NOMO-1 treated with dmso at 0.1 percent for 144 hours (cell line): ENCODE results near the gene RUSF1.
"Not testable (repeated sequence)": the region's sequence is repeated elsewhere in the genome, so short reads cannot be mapped to it uniquely, and the experiment has no call there.

Source experiments
- DNase-seq: peaks from one replicate; lab custom pipeline; 2025; ENCODE audit not compliant: unreplicated experiment; lab: John Stamatoyannopoulos, UW

Gene RUSF1

DNA sequence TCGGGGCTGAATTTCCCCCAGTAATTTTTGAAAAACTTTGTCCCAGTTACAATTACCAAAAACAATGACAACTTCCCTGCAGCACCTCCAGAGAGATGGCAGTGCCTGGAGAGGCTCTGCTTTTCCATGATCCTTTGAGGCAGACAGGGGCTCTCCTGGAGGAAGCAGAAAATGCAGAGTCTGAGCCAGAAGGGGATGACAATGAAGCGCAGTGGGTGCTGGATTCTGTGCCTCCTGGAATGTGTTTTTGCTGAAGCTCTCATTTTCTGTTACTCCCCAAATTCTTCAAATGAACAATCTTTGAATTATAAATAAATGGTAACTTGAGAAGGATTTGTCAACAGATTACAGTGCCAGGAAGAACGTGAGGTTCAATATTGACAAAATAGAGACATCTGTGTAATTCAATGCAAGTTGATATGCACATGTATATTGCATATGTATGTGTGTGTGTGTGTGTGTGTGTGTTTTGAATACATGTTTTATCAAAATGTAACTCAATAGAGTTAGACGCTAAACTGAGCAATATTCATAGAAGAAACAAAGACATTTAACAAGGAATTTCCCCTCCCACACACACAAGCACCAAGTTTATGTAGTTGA is 9.7 kb upstream of the RUSF1 start:
- no peak for DNase-seq

DNA sequence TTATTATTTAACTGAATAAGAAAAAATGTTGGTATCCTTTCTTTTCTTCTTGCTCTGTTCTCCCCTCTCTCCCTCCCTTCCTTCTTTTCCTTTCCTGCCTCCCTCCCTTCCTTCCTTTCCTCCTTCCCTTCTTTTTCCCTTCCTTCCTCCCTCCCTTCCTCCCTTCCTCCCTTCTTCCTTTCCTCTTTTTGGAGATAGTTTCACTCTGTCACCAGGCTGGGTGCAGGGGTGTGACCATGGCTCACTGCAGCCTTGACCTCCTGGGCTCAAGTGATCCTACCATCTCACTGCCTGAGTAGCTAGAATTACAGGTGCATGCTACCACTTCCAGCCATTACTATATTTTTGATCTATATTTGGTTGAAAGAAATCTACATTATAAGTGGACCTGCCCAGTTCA is 5.7 kb upstream of the RUSF1 start:
- no peak for DNase-seq

DNA sequence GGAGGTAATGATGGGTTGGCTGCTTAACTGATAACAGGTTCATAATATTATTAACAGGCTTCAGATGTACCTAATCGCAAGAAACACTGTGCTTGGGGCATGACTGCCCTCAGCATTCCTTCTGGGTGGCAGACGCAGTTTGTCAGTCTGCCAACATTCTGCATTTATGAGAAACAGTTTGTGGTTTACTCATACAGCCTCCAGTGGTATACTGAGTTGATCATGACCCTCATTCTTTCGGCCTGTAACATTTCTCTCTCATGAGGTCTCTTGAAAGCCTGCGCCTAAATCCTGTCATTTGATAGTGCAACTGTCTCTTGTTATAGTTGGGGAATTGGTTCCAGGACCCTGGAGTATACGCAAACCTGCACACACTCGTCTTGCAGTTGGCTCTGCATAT is 4.9 kb upstream of the RUSF1 start:
- DNase-seq: no peak

DNA sequence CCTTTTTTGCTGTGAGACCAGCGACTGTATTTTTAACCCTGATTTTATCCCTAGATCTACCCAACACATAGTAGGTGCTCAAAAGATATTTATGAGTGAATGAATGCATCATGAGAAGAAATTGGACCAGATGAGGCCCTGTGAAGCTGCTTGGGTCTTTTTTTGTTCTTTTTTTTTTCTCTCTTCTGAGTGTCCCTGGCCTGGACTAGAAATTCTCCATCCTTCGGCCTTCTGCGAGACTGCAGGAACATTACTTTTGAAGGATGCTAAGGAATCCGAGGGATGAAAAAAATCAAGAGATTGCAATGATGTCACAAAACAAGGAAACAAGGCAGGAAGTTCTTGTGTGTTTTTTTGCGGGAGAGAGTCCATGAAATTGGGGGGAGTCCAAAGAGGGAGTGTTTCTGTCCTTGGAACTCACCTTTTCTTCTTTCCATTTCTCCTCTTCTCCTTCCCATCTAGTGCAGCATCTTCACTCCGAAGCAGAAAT is 560 bp upstream of the RUSF1 start:
- DNase-seq: no peak

DNA sequence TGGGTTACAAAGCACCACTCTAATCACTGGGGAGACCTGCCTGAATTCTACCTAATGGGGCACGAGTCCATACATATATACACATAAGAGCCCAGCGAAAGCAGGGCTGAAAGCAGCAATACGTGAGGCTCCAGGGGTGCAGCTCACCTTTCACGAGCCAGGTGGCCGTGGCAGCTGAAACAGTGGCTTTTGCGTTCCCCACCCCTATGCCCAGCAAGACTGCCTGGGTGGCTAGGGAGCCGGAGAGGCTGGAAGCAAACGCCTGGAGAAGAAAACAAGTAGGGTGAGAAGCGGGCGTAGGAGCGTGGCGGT is 618 bp downstream of the RUSF1 start:
- DNase-seq: no peak

DNA sequence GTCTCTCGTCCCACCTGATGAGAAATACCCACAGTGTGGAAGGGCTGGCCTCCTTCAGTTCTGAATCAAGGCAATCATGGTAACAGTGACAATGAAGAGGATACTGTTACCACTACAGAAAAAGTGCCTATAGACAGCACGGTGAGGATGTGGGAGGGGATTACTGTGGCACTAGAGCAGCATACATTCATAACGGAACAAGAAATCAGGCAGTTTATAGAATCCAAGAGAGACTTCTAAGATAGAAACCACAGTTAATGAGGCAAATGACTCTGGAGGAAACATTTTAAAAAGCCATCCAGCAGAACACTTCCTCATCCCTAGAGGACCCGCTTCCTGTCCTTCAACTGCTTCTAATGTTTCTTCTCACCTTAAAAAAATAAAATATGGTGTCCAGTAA is 2.7 kb downstream of the RUSF1 start:
- no peak for DNase-seq

DNA sequence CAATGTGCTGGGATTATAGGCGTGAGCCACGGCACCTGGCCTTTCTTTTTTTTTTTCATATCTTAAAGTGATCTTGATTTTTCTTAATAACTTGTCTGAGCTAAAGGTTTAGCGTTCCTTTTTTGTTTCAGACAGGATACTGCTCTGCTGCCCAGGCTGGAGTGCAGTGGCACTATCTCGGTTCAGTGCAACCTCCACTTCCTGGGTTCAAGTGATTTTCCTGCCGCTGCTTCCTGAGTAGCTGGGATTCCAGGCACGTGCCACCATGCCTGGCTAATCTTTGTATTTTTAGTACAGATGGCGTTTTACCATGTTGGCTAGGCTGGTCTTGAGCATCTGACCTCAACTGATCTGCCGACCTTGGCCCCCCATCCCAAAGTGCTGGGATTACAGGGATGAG is 4.0 kb downstream of the RUSF1 start:
- DNase-seq: no peak

DNA sequence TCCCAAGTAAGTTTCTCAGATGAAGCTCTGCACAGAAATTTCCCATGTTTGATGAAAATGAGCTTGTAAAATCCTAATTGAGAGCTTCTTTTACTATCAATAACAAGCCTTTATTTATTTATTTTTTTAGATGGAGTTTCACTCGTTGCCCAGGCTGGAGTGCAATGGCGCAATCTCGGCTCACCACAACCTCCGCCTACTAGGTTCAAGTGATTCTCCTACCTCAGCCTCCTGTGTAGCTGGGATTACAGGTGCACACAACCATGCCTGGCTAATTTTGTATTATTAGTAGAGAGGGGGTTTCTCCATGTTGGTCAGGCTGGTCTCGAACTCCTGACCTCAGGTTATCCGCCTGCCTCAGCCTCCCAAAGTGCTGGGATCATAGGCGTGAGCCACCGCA is 4.6 kb downstream of the RUSF1 start:
- not testable (repeated sequence) for DNase-seq

DNA sequence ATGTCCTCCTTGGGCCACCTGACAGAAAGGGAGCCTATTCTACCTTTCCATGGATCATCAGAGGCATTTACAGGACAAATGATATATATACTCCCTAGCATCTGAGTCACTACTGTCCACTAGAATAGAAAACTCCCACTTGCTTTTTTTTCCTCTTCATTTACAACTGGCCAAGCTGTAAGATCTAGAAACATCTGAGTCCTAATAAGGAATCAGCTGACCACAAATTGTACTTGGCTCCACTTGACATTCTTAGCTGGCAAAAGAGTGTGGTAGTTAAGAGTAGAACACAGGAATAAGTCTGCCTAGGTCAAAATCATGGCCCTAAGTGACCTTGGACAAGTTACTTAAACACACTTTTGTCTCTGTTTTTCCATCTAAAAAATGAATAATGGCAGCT is 5.2 kb downstream of the RUSF1 start:
- DNase-seq: no peak

DNA sequence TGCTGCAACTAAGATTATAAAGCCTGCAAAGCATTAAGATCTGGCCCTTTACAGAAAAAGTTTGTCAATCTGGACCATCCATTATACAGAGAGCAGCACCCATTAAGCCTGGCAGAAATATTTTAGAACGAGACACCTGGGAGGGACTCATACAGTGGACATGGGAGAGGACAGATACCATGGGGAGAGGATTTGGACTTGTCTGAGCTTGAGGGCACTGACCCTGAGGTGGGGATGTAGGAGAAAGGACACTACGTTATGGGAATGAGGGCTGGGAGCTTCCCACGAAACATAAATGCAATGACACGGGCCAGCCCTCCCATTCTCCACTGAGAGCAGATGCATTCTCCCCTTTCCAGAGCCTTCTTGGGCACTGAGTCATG is 6.2 kb downstream of the RUSF1 start:
- DNase-seq: no peak

DNA sequence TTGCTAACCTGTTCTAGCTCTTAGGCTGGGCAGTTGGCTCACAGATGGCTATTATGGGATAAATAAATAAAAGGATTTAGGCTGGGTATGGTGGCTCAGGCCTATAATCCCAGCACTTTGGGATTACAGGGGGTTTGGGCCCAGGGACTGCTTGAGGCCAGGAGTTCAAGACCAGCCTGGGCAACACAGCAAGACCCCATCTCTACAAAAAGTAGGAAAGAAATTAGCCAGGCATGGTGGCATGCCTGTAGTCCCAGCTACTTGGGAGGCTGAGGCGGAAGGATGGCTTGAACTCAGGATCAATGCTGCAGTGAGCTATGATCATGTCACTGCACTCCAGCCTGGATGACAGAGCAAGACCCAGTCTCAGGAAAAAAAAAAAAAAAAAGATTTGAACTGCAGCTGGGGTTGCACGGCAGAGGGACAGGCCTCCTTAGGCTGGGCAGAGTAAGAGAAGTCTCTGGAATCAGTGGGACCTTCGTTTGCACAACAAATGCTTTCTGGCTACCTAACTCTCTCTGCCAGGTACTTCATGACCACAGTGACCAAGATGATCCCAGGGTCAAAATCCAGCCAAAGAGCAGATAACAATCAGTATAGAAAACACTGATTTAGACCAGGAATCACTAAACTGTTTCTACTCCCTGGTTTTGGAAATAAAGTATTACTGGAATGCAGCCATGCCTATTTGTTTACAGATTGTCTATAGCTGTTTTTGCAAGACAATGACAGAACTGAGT is 6.8 kb downstream of the RUSF1 start:
- no peak for DNase-seq

DNA sequence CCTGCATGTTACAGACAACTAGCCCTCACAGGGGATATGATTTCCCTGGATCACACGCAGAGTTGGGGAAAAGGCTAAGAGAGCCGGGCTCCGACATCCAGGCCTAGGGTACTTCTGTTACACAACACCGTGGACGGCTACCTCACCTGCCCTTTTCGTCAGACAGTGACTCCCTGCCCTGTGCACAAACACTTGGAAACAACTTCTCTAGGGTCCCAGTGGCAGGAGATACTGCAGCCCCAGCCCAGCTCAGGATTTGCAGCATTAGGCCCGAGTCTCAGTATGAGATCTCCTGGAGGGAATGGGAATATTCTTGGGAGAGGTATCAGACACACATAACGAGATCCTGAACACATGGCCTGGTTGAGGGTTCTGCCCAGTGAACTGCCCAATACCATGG is 8.3 kb downstream of the RUSF1 start:
- DNase-seq: no peak

DNA sequence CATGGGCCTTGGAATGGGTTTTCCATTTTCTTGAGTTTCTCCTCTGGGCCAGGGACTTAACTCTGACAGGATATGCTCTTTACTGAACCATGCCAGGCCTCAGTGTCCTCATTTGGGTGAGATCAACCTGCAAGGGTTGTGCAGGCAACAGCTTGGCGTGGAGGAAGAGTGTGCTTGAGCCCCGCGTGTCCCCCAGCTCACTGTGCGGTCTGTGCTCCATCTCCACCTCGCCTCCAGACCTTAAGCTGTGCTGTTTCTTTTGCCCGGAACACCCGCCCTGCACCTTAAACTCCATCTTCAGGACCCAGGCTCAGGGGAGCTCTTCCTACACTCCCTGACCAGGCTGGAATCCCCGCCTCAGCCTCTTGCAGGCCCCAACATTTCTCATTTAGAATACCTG is 9.7 kb downstream of the RUSF1 start:
- DNase-seq: no peak

DNA sequence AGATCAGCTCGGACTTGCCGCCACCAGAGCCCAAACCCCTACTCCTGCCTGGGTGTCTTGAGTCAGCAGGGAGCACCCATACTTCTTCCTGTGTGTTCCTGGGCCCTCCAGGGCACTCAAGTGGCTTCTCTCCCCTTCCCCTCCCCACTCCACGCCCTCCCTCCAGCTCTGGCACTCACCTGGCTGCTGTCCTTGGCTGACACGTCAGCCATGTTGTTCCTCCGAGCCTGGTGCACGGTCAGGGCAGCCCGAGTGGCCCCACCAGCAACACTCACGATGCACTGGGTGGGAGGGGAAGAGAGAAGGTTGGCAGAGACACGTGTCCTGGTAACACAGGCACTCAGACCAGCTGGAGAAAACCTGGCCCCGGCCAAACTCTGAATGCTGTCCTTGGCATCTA is 11.5 kb downstream of the RUSF1 start:
- no peak for DNase-seq

DNA sequence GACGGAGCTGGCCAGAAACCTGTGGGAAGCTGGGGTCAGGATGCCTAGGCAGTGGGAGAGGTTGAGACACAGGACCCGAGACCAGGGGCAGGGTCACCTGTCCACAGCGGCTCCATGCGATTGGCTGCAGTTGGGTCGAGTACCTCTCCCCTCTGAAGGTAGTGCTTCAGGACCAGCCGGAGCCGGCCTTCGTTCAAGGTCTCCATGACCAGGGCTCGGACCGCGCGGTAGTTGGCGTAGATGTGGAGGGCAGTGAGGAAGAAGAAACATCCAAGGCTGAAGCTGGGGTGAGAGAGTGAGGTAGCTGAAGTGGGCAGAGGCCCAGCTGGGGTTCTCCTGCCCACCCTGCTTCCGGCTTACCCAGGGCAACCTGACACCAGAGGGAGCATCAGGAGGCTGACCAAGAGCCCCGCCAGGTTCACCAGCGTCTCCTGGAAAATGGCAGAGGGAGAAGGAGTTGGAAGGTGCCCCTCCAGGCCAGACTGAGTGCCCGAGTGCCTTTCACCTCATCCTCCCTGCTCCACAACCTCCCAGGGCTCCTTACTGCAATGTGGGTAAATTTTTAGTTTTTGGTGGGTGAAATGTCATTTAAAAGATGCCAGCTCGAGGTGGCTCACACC is 14.6 kb downstream of the RUSF1 start:
- DNase-seq: no peak

DNA sequence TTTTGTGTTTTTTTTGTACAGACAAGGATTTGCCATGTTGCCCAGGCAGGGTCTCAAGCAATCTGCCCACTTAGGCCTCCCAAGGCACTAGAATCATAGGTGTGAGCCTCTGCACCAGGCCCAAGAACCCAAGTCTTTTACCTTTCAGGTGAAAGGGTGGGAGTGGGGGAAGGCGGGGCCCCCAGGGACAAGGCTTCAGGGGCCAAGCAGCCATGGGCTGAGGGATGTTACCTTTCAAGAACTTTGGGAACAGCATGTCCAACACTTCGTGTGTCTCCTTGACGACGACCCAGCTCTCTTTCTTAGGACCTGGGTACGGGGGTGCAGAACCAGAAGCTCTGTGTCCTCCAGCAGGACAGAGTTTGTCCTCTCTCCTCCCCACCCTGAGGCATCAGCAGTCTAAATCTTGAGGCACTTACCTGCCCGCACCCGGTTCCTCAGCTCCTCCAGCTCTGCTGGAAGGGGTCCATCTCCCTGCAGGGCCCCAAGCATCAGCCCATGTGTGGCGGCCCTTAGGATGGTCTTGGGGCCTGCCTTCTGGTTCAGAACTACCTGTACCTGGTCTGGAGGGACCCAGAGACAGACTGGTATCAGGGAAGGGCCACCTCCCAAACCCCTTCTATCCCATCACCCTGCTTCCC is 16.3 kb downstream of the RUSF1 start:
- no peak for DNase-seq

DNA sequence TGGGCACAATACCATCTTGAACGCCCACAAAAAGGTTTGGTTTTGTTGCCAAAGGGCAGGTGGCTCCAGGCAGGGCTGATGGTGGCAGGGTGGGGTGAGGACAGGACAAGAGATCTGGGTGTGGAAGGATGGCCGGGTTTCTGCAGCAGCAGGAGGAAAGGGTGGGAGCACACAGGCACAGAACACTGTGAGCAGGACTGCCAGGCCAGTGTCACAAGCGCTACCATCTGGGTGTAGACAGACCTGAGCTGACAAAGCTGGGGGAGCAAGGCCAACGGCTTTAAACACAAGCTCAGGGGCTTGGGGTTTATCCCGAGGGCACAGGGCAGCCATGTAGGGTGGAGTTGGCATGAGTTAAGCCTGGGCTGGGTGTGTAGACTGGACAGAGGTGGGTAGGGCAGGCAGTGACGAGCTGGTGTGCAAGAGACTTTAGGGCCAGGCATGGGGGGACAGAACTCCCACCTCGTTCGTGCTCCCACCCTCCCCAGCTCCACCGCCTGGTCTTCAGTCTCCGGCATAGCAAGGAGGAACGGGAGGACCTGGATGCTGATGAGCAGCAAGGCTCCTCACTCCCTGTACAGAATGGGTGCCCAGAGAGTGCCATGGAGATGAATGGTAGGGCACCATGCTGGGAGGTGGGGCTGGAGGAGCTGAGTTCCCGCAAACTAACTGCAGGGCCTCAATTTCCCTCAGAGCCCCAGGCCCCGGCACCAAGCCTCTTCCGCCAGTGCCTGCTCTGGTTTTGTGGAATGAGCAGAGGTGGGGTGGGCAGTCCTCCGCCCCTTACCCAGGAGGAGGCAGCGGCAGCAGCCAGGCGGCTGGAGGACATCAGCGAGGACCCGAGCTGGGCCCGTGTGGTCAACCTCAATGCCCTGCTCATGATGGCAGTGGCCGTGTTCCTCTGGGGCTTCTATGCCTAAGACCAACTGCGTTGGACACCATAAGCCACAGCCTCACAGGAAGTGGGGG is 18.3 kb downstream of the RUSF1 start:
- no peak for DNase-seq

DNA sequence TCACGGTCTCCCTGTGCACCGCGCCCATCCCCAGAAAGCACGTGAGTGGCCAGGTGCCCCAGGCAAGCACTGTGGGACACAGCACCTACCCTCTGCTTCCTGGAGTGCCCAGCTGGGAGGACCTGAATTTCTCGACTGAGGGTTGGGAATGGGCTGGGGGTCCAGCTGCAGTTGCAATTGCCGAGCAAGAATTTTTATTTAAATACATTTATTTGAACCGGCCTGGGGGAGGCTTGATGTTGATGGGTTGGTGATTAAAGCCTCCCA is 19.0 kb downstream of the RUSF1 start:
- DNase-seq: no peak

DNA sequence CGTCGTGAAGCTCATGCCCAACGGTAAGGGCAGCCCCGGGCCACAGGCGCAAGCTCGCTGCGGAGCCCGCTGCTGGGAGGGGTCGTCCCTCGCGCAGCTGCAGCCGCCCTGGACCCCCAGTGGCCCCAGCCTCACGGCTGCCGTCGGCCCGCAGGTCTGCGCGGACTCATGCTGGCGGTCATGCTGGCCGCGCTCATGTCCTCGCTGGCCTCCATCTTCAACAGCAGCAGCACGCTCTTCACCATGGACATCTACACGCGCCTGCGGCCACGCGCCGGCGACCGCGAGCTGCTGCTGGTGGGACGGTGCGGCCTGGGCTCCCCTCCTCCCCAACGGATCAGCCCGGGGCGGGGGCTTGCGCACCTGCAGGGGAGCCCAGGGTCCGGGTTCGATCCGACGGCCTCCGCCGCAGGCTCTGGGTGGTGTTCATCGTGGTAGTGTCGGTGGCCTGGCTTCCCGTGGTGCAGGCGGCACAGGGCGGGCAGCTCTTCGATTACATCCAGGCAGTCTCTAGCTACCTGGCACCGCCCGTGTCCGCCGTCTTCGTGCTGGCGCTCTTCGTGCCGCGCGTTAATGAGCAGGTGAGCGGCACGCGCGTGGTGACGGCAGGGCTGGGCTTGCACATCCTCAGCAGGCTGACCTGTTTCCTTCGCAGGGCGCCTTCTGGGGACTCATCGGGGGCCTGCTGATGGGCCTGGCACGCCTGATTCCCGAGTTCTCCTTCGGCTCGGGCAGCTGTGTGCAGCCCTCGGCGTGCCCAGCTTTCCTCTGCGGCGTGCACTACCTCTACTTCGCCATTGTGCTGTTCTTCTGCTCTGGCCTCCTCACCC is 19.5 kb downstream of the RUSF1 start:
- DNase-seq: no peak

DNA sequence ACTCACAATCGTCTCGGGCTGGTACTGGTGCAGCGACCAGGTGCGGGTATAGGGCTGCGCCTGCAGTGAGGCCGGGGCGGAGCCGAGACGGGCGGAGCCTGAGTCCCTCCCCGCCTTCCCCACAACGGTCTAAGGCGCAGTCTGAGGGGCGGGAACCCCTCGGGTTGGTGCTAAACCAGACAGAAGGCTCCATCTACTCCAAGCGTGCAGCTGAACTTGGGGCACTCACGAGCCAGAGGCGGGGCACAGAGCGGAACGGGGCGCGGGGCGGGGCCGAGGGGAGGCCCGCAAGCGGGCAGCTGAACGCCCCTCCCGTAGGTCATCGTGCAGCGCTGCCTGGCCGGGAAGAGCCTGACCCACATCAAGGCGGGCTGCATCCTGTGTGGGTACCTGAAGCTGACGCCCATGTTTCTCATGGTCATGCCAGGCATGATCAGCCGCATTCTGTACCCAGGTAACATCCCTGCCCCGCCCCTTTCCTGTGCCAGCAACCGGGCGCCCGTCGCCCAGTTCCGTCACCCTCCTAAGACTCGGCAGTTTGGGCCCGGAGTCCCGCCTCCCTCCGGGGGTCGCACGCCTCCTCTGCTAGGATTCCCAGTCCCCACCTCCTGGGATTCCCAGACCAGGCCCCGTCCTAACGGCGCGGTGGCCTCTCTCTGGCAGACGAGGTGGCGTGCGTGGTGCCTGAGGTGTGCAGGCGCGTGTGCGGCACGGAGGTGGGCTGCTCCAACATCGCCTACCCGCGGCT is 20.3 kb downstream of the RUSF1 start:
- DNase-seq: peak; percentile 46
